ENCODE data around the gene SLC35B2.

SLC35B2 gene

DNA sequence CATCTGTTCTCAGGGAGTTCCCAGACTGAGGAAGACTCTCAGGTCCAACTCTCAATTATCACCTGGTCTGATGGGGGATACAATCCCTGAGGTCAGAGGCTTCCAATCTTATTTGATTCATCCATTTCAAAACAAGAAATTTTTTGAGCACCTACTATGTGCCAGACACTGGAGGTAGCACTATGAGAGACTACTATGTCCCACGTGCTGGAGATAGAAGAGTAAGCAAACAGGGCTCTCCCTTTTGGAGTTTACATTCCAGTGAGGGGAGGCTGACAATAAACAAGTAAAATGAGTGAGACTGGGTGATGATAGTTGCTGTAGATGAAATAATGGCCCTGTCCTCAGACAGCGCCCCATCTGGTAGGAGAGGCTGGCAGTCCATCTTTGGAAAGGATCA, 29.4 kb upstream of the SLC35B2 start:
- DNase-seq (ENCODE audit: low read depth in 1 of 2, low spot score in 1 of 2), result no peak

DNA sequence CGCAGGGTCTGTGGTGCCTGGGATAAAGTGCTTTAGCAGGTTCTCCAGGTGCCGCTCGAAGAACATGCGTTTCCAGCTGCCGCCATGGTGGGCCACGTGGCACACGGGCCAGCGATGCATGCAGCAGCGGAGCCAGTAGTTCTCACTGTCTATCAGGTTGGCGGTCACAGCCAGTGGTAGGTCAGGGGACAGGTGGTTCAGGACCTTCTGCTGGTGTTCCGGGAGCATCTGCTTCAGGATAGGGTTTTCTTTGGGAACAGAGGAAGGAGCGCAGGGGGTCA, 28.9 kb upstream of the SLC35B2 start:
- DNase-seq (ENCODE audit: low read depth in 1 of 2, low spot score in 1 of 2), result no peak

DNA sequence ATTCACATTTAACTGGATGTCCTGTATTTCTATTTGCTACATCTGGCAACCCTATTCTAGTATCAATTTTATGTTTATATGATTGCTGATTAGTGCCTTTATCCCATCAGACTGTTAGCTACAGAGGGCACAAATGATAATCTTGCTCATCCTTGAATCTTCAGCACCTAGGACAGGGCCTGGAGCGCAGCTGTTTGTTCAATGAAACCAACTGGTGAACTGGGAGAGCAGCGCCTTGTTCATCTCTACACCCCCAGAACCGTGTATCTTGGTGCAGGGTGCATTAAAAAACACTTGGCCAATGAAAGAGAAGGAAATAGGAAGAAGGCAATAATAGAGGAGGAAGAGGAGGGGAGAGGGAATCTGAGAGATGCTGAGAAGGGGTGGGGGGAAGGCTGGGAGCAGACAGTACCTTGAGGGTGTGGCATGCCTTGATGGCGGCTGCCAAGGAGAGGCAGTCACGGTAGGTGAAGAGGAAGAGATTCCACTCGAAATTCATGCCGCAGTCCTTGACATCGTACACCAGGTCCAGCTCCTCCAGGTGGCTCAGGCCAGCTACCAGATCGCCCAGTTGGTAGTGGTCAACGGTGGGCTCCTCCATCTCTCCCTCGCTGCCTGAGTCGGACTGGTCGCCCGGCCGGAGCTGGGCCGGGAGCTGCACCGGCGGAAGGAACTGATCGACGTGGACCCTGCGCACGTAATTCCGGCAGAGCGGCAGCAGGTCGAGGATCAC, 28.4 kb upstream of the SLC35B2 start:
- no peak for DNase-seq (ENCODE audit: low read depth in 1 of 2, low spot score in 1 of 2)

DNA sequence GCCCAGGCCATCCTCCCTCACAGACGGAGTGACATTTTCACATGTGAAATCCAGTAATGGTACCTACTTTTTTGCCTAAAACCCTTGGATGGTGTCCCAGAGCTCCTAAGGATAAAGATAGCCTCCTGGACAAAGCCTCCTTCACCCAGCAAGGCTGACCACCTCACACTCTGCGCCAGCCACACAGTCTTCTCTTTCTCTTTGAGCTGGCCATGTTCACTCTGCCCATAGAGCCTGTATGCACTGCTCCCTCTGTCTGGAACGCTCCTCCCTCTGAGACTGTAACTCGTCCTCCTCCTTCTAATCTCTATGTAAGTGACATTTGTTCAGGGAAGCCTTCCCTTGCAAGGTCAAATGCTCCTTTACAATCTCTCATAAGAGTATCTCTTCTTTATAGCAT, 27.5 kb upstream of the SLC35B2 start:
- DNase-seq (ENCODE audit: low read depth in 1 of 2, low spot score in 1 of 2), result no peak

DNA sequence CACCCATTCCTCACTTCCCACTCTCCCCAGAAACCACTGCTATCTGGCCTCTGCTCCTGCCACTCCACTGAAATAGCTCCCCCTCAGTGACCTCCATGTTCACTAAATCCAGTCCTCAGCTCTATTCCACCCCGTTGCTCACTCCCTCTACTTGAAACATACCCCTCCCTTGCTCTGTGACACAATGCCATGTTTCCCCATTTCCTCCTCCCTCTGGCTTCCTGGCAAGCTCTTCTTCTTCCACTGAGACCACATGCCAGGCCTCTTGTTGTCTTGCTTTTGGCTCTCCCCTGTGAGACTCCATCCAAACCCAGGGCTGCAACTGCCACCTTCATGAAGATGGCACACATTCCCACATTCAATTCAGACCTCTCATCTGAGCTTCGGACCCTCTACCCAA, 26.8 kb upstream of the SLC35B2 start:
- DNase-seq (ENCODE audit: low read depth in 1 of 2, low spot score in 1 of 2), result no peak

DNA sequence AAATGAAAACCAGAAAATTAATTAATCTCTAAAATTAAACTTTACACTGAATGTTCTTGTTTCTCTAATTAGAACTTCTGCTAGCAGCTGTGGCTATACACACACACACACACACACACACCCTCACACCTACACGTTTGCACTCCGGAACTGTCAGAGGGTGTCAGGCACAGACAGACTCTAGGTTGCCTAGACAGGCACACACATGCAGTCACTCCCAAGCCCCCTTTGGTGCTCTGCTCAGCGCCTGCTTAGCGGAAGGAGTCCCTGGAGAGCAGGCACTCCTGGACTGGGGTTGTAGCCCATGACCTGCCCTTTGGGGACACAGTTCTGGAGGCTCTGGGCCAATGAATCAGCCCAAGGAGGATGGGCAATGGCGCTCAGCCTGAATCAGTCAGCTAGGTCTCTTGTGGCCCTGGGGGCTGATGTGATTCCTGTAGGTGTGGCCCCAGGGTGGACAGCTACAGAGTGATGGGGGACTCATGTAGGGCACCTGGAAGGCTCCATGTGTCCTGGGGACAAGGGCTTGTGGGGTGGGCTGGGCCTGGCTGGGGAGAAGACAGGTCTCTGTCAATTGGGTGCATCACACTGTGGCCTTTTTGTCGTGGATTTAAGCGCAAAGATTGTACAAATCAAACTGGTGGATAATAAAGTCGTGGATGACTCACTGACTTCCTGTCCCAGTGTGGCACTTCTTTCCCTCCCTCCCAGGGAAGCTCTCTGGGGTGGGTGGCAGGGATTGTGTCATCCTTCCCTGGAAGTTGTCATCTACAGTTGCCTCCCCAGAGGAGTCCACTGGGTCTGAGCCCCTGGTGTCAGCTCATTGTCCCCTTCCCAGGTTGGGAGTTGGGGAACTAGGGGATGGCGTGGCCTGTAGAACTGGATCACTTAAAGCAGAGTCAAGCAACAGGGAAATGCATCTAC, 21.7 kb upstream of the SLC35B2 start:
- no peak for DNase-seq (ENCODE audit: low read depth in 1 of 2, low spot score in 1 of 2)

DNA sequence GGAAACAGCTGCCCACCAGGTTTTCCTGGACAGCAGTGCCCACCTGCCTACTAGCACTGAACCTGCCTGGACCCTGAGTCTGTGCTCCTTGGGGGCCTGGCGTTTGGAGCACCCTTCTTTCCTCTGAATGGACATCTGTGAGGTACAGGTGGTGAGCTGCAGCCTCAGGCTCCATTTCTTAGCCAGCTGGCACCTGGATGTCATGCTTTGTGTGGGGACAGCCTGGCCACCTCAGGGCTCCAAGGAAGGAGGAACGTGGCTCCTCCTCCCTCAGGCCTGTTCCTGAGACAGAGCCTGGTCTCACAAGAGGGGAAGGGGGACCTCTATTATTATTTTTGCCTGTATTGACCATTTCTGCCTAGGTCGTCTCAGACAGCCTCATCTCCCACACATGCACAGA, 21.0 kb upstream of the SLC35B2 start:
- no peak for DNase-seq (ENCODE audit: low read depth in 1 of 2, low spot score in 1 of 2)

DNA sequence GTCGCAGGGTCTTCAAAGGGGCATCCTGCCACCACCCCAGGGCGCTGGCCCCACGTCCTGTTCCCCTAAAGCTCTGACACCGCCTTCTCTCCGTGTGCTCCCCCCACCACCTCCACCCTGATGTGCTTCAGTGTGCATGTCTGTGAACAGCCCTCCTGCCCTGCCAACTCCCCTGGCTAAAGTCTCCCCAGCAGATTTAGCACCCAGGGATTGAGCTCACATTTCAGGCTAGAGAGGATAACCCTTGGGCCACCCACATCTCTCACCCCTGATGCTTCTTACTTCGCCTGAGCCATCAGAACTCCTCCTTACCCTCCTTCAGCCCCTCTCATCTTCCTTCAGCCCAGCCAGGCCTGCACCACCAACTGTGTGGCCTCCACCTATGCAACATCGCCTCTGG, 20.4 kb upstream of the SLC35B2 start:
- no peak for DNase-seq (ENCODE audit: low read depth in 1 of 2, low spot score in 1 of 2)

DNA sequence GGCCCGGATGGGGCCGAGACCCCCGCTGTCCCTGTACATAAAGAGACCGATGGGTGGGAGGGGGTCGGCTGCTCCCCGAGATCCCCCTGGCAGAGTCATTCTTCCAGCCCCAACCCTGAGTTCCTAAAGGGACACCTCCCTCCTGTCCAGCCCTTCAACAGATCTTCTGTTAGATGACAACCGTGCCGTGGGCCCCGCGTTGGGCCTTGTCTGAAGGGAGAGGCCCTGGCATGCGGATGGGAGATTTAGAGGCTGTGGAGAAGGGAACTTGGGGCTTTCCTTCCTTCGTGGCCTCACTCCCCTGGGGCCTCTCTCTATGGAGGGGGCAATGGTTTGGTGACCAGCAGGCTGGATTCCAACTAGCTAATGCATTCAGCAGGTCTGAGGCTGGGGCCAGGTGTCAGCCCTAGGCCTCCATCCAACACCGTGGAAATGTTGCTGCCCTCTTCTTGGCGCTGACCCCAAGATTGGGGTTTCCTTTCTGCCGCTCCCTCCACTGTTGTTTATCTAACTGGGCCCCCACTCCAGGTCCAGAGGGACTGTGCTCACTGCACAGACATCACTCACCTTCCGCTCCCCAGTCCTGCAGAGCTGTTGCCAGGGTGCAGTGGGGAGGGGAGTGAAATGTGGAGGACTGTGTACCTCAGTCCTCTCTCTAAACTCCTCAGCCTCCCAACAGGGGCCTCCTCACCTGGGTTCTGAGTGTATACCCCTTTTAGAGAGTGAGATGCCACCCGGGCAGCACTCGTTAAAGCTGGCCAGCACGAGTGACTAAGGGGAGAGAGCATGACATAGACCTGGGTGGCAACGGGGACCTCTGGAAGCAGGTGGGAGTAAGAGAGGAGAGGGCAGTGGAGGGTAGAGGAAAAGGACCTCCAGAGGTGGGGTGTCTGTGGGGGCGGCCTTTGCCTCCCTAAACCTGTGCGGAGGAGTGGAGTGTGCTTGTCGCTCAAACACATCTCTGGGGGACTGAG, 19.6 kb upstream of the SLC35B2 start:
- DNase-seq (ENCODE audit: low read depth in 1 of 2, low spot score in 1 of 2), result no peak

DNA sequence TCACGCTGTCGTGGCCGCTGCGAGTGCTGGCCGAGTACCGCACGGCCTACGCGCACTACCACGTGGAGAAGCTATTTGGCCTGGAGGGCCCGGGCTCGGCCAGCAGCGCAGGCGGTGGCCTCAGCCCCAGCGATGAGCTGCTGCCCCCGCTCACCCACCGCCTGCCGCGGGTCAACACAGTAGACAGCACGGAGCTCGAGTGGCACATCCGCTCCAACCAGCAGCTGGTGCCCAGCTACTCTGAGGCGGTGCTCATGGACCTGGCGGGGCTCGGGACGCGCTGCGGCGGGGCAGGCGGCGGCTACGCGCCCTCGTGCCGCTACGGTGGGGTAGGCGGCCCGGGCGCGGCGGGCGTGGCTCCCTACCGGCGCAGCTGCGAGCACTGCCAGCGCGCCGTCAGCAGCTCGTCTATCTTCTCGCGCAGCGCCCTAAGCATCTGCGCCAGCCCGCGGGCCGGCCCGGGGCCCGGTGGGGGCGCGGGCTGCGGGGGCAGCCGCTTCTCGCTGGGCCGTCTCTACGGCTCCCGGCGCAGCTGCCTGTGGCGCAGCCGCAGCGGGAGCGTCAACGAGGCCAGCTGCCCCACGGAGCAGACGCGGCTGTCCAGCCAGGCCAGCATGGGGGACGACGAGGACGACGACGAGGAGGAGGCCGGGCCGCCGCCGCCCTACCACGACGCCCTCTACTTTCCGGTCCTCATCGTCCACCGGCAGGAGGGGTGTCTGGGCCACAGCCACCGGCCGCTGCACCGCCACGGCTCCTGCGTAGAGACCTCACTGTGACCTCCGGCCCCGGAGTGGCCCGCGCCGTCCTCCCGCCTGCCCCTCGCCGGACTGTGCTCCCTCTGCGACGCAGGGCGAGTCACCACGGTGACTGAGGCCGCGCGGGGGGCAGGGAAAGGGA, 18.7 kb upstream of the SLC35B2 start:
- DNase-seq (ENCODE audit: low read depth in 1 of 2, low spot score in 1 of 2), result no peak

DNA sequence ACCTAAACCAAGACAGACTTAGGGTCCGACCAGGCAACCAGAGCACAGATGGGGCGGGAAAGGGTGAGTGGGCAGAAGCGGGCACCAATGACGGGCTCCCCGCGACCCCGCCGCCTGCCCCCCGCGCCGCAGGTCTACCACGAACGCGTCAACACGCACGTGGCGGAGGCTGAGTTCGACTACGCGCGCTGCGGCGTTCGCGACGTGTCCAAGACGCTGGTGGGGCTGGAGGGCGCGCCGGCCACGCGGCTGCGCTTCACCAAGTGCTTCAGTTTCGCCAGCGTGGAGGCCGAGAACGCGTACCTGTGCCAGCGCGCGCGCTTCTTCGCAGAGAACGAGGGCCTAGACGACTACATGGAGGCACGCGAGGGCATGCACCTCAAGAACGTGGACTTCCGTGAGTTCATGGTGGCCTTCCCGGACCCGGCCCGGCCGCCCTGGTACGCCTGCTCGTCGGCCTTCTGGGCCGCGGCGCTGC, 18.0 kb upstream of the SLC35B2 start:
- DNase-seq (ENCODE audit: low read depth in 1 of 2, low spot score in 1 of 2), result no peak

DNA sequence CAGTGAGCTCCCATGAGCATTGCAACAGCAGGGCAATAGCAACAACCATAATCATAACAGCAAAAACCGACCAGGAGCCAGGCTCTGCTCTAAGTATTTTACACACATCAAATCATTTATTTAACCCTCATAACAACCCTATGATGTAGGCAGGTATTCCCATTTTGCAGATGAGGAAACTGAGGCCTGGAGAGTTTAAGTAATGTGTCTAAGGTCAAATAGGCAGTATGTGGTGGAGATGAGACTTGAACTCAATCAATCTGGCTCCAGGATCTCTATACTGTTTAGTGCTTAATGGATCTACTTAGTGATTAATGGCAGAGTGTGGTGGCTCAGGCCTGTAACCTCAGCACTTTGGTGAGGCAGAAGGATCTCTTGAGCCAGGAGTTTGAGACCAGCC, 16.3 kb upstream of the SLC35B2 start:
- no peak for DNase-seq (ENCODE audit: low read depth in 1 of 2, low spot score in 1 of 2)

DNA sequence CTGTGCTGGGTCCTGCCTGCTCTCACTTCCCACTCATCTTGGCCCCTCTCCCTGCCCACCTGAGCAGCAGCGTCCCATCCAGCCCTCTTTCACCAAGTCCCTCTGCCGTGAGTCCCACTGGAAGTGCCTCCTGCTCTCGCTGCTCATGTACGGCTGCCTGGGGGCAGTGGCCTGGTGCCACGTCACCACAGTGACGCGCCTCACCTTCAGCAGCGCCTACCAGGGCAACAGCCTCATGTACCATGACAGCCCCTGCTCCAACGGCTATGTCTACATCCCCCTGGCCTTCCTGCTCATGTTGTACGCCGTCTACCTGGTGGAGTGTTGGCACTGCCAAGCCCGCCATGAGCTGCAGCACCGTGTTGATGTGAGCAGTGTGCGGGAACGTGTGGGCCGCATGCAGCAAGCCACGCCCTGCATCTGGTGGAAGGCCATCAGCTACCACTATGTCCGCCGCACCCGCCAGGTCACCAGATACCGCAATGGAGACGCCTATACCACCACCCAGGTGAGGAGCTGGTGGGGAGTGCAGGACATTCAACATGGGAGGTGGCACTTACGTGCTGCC, 15.8 kb upstream of the SLC35B2 start:
- no peak for DNase-seq (ENCODE audit: low read depth in 1 of 2, low spot score in 1 of 2)

DNA sequence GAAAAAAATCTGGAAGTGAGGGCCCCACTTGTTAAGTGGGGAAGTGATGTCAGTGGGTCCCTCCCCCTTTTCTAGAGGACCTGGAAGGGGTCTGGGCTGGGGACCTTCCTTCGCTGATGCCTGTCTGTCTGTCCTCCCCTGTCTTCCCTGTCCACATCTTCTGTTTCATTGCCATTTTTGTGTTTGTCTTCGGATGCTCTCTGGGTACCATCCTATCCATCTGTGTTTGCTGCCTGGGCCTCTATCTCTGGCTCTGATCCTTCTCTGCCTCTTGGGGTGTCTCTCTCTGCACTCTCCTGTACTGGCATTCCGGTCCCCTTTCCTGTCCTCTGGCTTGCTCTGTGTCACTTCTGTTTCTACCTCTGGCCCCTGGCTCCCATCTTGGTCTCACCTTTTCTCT, 15.2 kb upstream of the SLC35B2 start:
- DNase-seq (ENCODE audit: low read depth in 1 of 2, low spot score in 1 of 2), result no peak

DNA sequence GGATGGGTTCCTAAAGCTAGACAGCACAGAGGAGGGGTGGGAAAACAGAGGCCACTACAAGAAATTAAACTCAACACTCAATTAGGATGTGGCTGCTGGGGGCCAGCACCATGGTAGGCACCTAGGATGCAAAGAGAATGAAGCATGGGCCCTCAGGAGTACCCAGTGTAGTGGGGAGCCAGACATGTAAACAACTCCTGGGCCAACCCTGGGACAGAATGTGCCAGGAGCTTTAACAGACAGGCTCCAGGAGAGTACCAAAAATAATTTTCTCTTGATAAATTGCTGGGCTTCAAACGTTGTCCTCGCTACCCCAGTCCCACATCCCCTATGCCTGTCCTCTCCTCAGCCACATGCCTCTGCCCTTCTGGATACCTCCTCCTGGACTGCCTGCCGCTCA, 14.6 kb upstream of the SLC35B2 start:
- DNase-seq (ENCODE audit: low read depth in 1 of 2, low spot score in 1 of 2), result no peak

DNA sequence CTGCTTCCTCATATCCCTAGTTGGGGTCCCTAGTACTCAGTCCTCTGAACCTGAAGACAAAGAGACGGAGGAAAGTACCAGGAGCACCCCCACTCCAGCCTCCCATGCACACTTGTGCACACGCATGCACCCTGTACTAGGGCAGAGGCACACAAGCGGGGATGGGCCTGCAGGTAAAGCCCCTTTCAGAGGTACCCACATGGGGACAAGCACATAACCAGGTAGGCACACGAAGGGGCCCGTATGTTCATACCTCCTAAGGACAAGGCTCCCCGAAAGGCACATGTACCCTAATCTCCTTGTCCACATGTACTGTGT, 14.0 kb upstream of the SLC35B2 start:
- no peak for DNase-seq (ENCODE audit: low read depth in 1 of 2, low spot score in 1 of 2)

DNA sequence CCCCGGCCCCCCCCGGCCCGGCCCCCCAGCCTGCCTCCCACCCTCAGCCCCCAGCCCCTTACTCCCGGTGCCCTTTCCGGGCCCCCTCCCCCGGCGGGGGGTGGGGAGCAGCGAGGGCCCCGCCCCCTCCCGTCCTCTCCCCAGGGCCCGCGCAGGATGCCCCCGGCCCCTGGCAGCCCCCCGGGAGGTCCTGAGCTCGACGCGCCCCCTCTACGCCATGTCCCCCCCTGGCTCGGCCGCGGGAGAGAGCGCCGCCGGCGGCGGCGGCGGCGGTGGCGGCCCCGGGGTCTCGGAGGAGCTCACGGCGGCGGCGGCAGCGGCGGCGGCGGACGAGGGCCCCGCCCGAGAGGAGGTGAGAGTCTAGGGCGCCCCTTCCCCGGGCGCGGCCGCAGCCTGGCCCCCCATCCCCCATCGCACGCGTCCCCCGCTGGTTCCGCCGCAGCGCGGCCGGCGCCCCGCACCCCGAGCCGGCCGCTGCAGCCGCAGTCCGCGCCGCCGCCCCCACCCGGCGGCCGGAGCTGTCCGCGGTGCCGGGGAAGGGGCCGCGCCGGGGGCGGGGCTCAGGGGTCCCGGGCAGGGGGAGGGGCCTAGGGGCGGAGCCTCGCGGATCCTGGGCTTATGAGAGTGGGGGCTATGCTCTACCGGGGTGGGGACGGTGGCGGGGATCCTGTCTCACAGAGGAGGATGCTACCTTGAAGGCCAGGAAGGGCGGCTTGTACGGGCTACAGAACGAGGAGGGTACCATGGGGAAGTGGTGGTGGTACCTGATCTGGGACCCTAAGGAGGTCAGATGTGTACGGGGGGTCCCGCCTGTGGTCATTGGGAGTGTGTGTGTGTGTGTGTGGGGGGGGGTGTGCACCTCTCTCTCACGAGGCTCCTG, 13.4 kb upstream of the SLC35B2 start:
- no peak for DNase-seq (ENCODE audit: low read depth in 1 of 2, low spot score in 1 of 2)

DNA sequence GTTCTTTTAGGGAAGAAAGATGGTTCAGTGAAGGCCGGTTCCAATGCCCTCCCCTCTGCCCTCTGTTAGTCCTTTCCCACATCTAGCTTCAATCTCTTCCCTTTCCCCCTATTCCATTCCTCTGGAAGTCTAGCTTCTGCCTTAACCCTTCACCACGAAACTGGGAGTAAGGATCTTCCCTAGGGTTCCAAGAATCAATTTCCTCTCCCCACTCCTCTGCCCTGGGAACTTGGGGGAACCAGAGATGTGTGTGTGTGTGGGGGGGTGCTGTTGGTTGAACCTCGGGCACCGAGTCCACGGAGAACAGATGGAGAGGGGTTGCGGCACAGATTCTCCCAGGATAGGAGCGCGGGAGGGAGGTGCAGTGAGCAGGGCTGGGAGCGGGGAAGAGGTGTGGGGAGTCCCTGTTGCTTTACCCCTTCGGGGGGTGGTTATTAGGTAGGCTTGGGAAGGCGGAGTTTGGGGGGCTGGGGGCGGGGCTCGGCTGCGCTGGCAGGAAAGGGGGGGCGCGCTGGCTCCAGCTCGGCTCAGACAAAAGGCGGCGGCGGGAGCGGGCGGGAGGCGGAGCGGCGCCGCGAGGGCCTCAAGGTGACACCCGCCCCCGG, 12.7 kb upstream of the SLC35B2 start, which contains the start of gene TMEM151B:
TSS of gene TMEM151B (plus strand) at position 530 of the 605 bp plus-strand sequence. CDS start 293 bp downstream, outside the sequence.
- no peak for DNase-seq (ENCODE audit: low read depth in 1 of 2, low spot score in 1 of 2)

Data from activated CD4-positive, alpha-beta T cell treated with anti-CD3 and anti-CD28 coated beads, Interleukin-2, amount 50 U/mL, for 24 hours (primary cell).